OCI-LY7 (cell line): Measurements from ENCODE around the gene MCRIP2.

Experiments used
- EZH2phosphoT487 ChIP-seq: fragments of 200-600 bp; sonication (generic); IDR thresholded peaks from 2 replicates; pipeline ENCODE4 v1.6.1; 2018; ENCODE audit warnings: low read depth, borderline replicate concordance, mild to moderate bottlenecking, mixed run types, antibody characterized with exemption, low read length, moderate library complexity, mixed read lengths
- TF ChIP-seq, protein P1 (sequence below): fragments of 200-600 bp; sonication (generic); conservative IDR thresholded peaks from 2 replicates; pipeline ENCODE4 v1.5.1; 2014; ENCODE audit warnings: mild to moderate bottlenecking, antibody characterized with exemption, low read length, moderate library complexity, mixed read lengths

GRCh38 chr16:671353-672131 is 29.9 kb downstream of the MCRIP2 start:
- no peak for TF ChIP-seq EZH2phosphoT487
- TF ChIP-seq, protein P1, sequence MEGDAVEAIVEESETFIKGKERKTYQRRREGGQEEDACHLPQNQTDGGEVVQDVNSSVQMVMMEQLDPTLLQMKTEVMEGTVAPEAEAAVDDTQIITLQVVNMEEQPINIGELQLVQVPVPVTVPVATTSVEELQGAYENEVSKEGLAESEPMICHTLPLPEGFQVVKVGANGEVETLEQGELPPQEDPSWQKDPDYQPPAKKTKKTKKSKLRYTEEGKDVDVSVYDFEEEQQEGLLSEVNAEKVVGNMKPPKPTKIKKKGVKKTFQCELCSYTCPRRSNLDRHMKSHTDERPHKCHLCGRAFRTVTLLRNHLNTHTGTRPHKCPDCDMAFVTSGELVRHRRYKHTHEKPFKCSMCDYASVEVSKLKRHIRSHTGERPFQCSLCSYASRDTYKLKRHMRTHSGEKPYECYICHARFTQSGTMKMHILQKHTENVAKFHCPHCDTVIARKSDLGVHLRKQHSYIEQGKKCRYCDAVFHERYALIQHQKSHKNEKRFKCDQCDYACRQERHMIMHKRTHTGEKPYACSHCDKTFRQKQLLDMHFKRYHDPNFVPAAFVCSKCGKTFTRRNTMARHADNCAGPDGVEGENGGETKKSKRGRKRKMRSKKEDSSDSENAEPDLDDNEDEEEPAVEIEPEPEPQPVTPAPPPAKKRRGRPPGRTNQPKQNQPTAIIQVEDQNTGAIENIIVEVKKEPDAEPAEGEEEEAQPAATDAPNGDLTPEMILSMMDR, result no peak
